H1 (cell line): ENCODE results near the gene NPHP4. TPM values are rescaled to one million over a fixed set of nuclear protein-coding genes. Genes with fewer than 3 reads are reported as not detected.

Source experiments
- CTCF ChIA-PET: fragments of 300-600 bp; sonication (Branson Sonifier 250); formaldehyde crosslinking; loops from one replicate; lab custom pipeline; 2021; ENCODE audit not compliant: partially characterized antibody; lab: Charles Lee
- POLR2A ChIA-PET: fragments of 300-600 bp; sonication (Branson Sonifier 250); formaldehyde crosslinking; loops from one replicate; lab custom pipeline; 2021; ENCODE audit warnings: inconsistent platforms; ENCODE audit not compliant: partially characterized antibody; lab: Charles Lee
- DNase-seq, 2 experiments: peaks; one replicate each; pipeline versions ENCODE4 v3.0.0 to v3.0.0-alpha.2; 2010 to 2022; ENCODE audit warnings: low spot score in 2 of 2, low read depth in 1 of 2, mixed read lengths in 1 of 2
- FAIRE-seq: peaks from 2 replicates; lab custom pipeline; 2011; peaks lifted over from hg19 to GRCh38; lab: Jason Lieb, UNC
- H2AFZ ChIP-seq: 2 replicates; pipeline ENCODE4 v1.8.1; 2012; ENCODE audit warnings: low read length, inconsistent platforms
- H2AK5ac ChIP-seq: 2 replicates; pipeline ENCODE4 v1.6.1; 2013; ENCODE audit warnings: low read depth, low read length
- H2BK120ac ChIP-seq: replicated peaks from 2 replicates; pipeline ENCODE3; 2013; ENCODE audit warnings: low read depth, low read length, inconsistent platforms
- H2BK12ac ChIP-seq: 2 replicates; pipeline ENCODE4 v1.6.1; 2013; ENCODE audit warnings: low read depth, low read length
- H2BK15ac ChIP-seq: 2 replicates; pipeline ENCODE4 v1.6.1; 2013; ENCODE audit warnings: low read length
- H2BK20ac ChIP-seq: 2 replicates; pipeline ENCODE4 v1.6.1; 2013; ENCODE audit warnings: low read length
- H2BK5ac ChIP-seq: 2 replicates; pipeline ENCODE4 v1.6.1; 2013; ENCODE audit warnings: low read depth, low read length
- H3K14ac ChIP-seq: 2 replicates; pipeline ENCODE4 v1.6.1; 2013; ENCODE audit warnings: inconsistent platforms; ENCODE audit not compliant: insufficient read length
- H3K18ac ChIP-seq: 2 replicates; pipeline ENCODE4 v1.6.1; 2013; ENCODE audit warnings: low read length; ENCODE audit errors: extremely low read depth
- H3K23ac ChIP-seq: 2 replicates; pipeline ENCODE4 v1.6.1; 2013; ENCODE audit warnings: inconsistent platforms; ENCODE audit not compliant: insufficient read length
- H3K23me2 ChIP-seq: 2 replicates; pipeline ENCODE4 v1.6.1; 2013; ENCODE audit warnings: low read depth, low read length
- H3K27ac ChIP-seq: 2 replicates; pipeline ENCODE4 v1.6.1; 2011; ENCODE audit warnings: low read depth, low read length, inconsistent platforms
- H3K27me3 ChIP-seq, 4 experiments: replicated peaks in 1 of 4; 1 replicate in 1 of 4; 2 replicates in 3 of 4; pipeline versions ENCODE4 v1.6.1 to v1.8.1; 2011 to 2013; ENCODE audit warnings: low read length in 3 of 4, mild to moderate bottlenecking in 3 of 4, inconsistent platforms in 2 of 4, mixed read lengths in 2 of 4, moderate library complexity in 1 of 4; ENCODE audit not compliant: control insufficient read depth in 3 of 4, insufficient read depth in 3 of 4; ENCODE audit errors: extremely low read depth in 1 of 4
- H3K36me3 ChIP-seq, 4 experiments: 2 replicates each; pipeline versions ENCODE4 v1.6.1 to v1.8.1; 2011 to 2013; ENCODE audit warnings: mild to moderate bottlenecking in 4 of 4, low read length in 3 of 4, moderate library complexity in 2 of 4, control low read depth in 1 of 4, inconsistent platforms in 1 of 4; ENCODE audit not compliant: insufficient read depth in 4 of 4, control insufficient read depth in 2 of 4
- H3K4ac ChIP-seq: replicated peaks from 2 replicates; pipeline ENCODE3; 2013; ENCODE audit warnings: low read length, low read depth, mixed read lengths, inconsistent platforms; ENCODE audit not compliant: insufficient read length
- H3K4me1 ChIP-seq, 4 experiments: replicated peaks in 1 of 4; 1 replicate in 1 of 4; 2 replicates in 3 of 4; pipeline versions ENCODE4 v1.6.1 to v1.8.1; 2011 to 2013; ENCODE audit warnings: low read length in 3 of 4, inconsistent platforms in 2 of 4, mixed read lengths in 1 of 4; ENCODE audit not compliant: insufficient read depth in 4 of 4, control insufficient read depth in 3 of 4
- H3K4me2 ChIP-seq, 2 experiments: 2 replicates each; pipeline versions ENCODE4 v1.6.1 to v1.8.1; 2011 to 2013; ENCODE audit warnings: low read depth in 2 of 2, low read length in 2 of 2, control low read depth in 1 of 2, inconsistent platforms in 1 of 2, mild to moderate bottlenecking in 1 of 2; ENCODE audit not compliant: insufficient read depth in 1 of 2
- H3K4me3 ChIP-seq, 4 experiments: fragments of 200-600, 300-600 bp in 1 of 4; sonication (generic), shearing (Covaris generic), sonication (Bioruptor Twin) in 1 of 4; 2 replicates each; pipeline versions ENCODE4 v1.5.1 to v1.8.1; 2011 to 2016; ENCODE audit warnings: low read length in 4 of 4, low read depth in 3 of 4, control low read depth in 2 of 4, inconsistent platforms in 2 of 4, mild to moderate bottlenecking in 2 of 4, mixed read lengths in 1 of 4, moderate library complexity in 1 of 4; ENCODE audit not compliant: insufficient read depth in 2 of 4; ENCODE audit errors: extremely low read depth in 1 of 4
- H3K56ac ChIP-seq: replicated peaks from 2 replicates; pipeline ENCODE3; 2013; ENCODE audit warnings: low read depth, mild to moderate bottlenecking, mixed read lengths, low read length, inconsistent platforms; ENCODE audit not compliant: insufficient read length
- H3K79me1 ChIP-seq: 2 replicates; pipeline ENCODE4 v1.6.1; 2013; ENCODE audit warnings: low read depth, low read length, control low read depth
- H3K79me2 ChIP-seq, 2 experiments: 2 replicates each; pipeline versions ENCODE4 v1.6.1 to v1.8.1; 2012 to 2013; ENCODE audit warnings: low read length in 2 of 2, mild to moderate bottlenecking in 2 of 2, inconsistent platforms in 1 of 2; ENCODE audit not compliant: insufficient read depth in 2 of 2, control insufficient read depth in 1 of 2
- H3K9ac ChIP-seq, 4 experiments: replicated peaks in 1 of 4; 1 replicate in 1 of 4; 2 replicates in 3 of 4; pipeline versions ENCODE4 v1.6.1 to v1.8.1; 2011 to 2013; ENCODE audit warnings: low read depth in 3 of 4, low read length in 3 of 4, control low read depth in 2 of 4, mild to moderate bottlenecking in 2 of 4, moderate library complexity in 2 of 4, inconsistent platforms in 1 of 4; ENCODE audit errors: extremely low read depth in 1 of 4
- H3K9me3 ChIP-seq, 2 experiments: 2 replicates each; pipeline versions ENCODE4 v1.6.1 to v1.8.1; 2012 to 2013; ENCODE audit warnings: mild to moderate bottlenecking in 2 of 2, moderate library complexity in 2 of 2, control low read depth in 1 of 2, inconsistent platforms in 1 of 2, low read depth in 1 of 2, low read length in 1 of 2, mixed read lengths in 1 of 2; ENCODE audit not compliant: insufficient read depth in 2 of 2
- H4K20me1 ChIP-seq, 2 experiments: replicated peaks in 1 of 2; 2 replicates each; pipeline versions ENCODE3 to v1.8.1; 2011 to 2013; ENCODE audit warnings: inconsistent platforms in 2 of 2, low read length in 2 of 2, mild to moderate bottlenecking in 1 of 2; ENCODE audit not compliant: insufficient read depth in 2 of 2, control insufficient read depth in 1 of 2
- H4K5ac ChIP-seq: 2 replicates; pipeline ENCODE4 v1.6.1; 2013; ENCODE audit warnings: low read length, low read depth, mixed read lengths, inconsistent platforms; ENCODE audit not compliant: insufficient read length
- H4K8ac ChIP-seq: 2 replicates; pipeline ENCODE4 v1.8.0; 2013; ENCODE audit warnings: mild to moderate bottlenecking, moderate library complexity, low read length, inconsistent platforms; ENCODE audit not compliant: insufficient read depth; ENCODE audit errors: extremely low read depth
- H4K91ac ChIP-seq: replicated peaks from 2 replicates; pipeline ENCODE3; 2013; ENCODE audit warnings: low read length, mixed read lengths, inconsistent platforms; ENCODE audit not compliant: insufficient read length
- ASH2L ChIP-seq: fragments of 200-600, 300-600 bp; sonication (generic); IDR thresholded peaks from one replicate; pipeline ENCODE4 v1.7.1; 2017; ENCODE audit warnings: low read length
- CBX8 ChIP-seq: fragments of 300-800, 300-1000 bp; sonication (generic); IDR thresholded peaks from 2 replicates; pipeline ENCODE4 v1.7.1; 2016; ENCODE audit warnings: low read depth, low read length, borderline replicate concordance
- E2F6 ChIP-seq: IDR thresholded peaks from 2 replicates; pipeline ENCODE4 v1.6.1; 2012; ENCODE audit warnings: inconsistent platforms
- GTF2F1 ChIP-seq: IDR thresholded peaks from 2 replicates; pipeline ENCODE4 v1.6.1; 2012; ENCODE audit warnings: low read depth, low read length, improper control_type of control experiment, borderline replicate concordance
- KDM1A ChIP-seq: fragments of 200-600, 300-600 bp; sonication (generic); IDR thresholded peaks from 2 replicates; pipeline ENCODE4 v1.7.1; 2016; ENCODE audit warnings: mild to moderate bottlenecking, low read length, borderline replicate concordance
- MAFK ChIP-seq: IDR thresholded peaks from 2 replicates; pipeline ENCODE4 v1.6.1; 2012; ENCODE audit warnings: low read depth, mild to moderate bottlenecking, improper control_type of control experiment, low read length
- POLR2AphosphoS5 ChIP-seq: IDR thresholded peaks from 2 replicates; pipeline ENCODE4 v1.6.1; 2011; ENCODE audit warnings: low read depth, low read length
- POU5F1 ChIP-seq: IDR thresholded peaks from 2 replicates; pipeline ENCODE4 v1.6.1; 2011; ENCODE audit warnings: low read depth, mild to moderate bottlenecking, low read length, moderate library complexity
- RAD21 ChIP-seq, 2 experiments: IDR thresholded peaks in 1 of 2; conservative IDR thresholded peaks in 1 of 2; 2 replicates each; pipeline ENCODE4 v1.6.1; 2011; ENCODE audit warnings: low read depth in 2 of 2, low read length in 2 of 2, improper control_type of control experiment in 1 of 2, inconsistent platforms in 1 of 2, mild to moderate bottlenecking in 1 of 2, moderate library complexity in 1 of 2
- SIX5 ChIP-seq: IDR thresholded peaks from 2 replicates; pipeline ENCODE4 v1.6.1; 2011; ENCODE audit warnings: mild to moderate bottlenecking, low read depth, low read length
- SP1 ChIP-seq: IDR thresholded peaks from 2 replicates; pipeline ENCODE4 v1.6.1; 2011; ENCODE audit warnings: low read depth, low read length
- SRF ChIP-seq: IDR thresholded peaks from 2 replicates; pipeline ENCODE4 v1.6.1; 2011; ENCODE audit warnings: mild to moderate bottlenecking, low read depth, low read length, moderate library complexity
- TCF12 ChIP-seq: IDR thresholded peaks from 2 replicates; pipeline ENCODE4 v1.6.1; 2011; ENCODE audit warnings: low read depth, mild to moderate bottlenecking, low read length
- YY1 ChIP-seq: IDR thresholded peaks from 2 replicates; pipeline ENCODE4 v1.6.1; 2011; ENCODE audit warnings: low read depth, mild to moderate bottlenecking, low read length
- WGBS, 2 experiments: shearing (Covaris generic) in 1 of 2; methylation state at CpG; one replicate each; pipeline versions ENCODE4 v1.1.6 to v1.1.7; 2013 to 2015; ENCODE audit warnings: low lambda C conversion rate in 2 of 2, mixed read lengths in 2 of 2, inconsistent platforms in 1 of 2, low coverage in 1 of 2, missing lambda C conversion rate in 1 of 2; ENCODE audit not compliant: insufficient replicate concordance in 2 of 2, insufficient coverage in 1 of 2, insufficient read length in 1 of 2; ENCODE audit errors: extremely low coverage in 1 of 2, missing lambda C conversion rate in 1 of 2; 5-methylcytosine and 5-hydroxymethylcytosine counted together
- polyA plus RNA-seq, 7 experiments: library from polyadenylated mRNA; depleted of rRNA in 3 of 7; stranded (reverse) in 5 of 7; unstranded in 2 of 7; fragments of >200 nt in 5 of 7; fragments of 200-250 nt in 2 of 7; gene quantifications; 1 replicate in 5 of 7; 2 replicates in 1 of 7; 4 replicates in 1 of 7; pipeline versions ENCODE4 v1.2.1 to v1.2.3, GENCODE V29; 2011 to 2013; ENCODE audit warnings: missing spikeins in 2 of 7, mixed read lengths in 2 of 7
- total RNA-seq: library from RNA; stranded (reverse); fragmentation: NEBNext Ultra II Directional; extraction: Animal tissue kit (Norgen Biotek cat#: 25700); gene quantifications from 2 replicates; pipeline ENCODE4 v1.2.1, GENCODE V29; 2021

The NPHP4 gene
- total and polyA plus RNA-seq, 2 of the 8 experiments (the other 6 are each of a cell fraction or from before 2014, with no cell fraction given), result 5.8 to 14.0 TPM

GRCh38 chr1:5885471-5886139, 106.6 kb downstream of the NPHP4 start:
- Histone ChIP-seq H4K5ac (no peak overlapping the region), H2AFZ (no peak overlapping the region), H2BK12ac (no peak overlapping the region), H3K56ac (no peak overlapping the region), H3K79me2 (no peaks in the 10 kb centered on the region), H4K20me1 (no peaks in the 10 kb centered on the region), H3K23me2 (no peaks in the 10 kb centered on the region; the same call in 1 of the 2 replicates), H3K18ac (no peak overlapping the region), H4K91ac (no peak overlapping the region), H2BK15ac (no peak overlapping the region), H3K4me3 (no peak overlapping the region), H3K9ac (no peak overlapping the region), H3K4me1 (no peaks in the 10 kb centered on the region), H2BK20ac (no peak overlapping the region), H3K14ac (no peak overlapping the region), H2AK5ac (no peak overlapping the region), H3K36me3 (no peaks in the 10 kb centered on the region; a peak in 2 of 8 replicates), H4K8ac (peak overlapping the region; percentile 18; the same call in 1 of the 2 replicates), H3K27me3 (no peaks in the 10 kb centered on the region), H3K4ac (no peak overlapping the region), H3K23ac (no peak overlapping the region), H2BK5ac (no peak overlapping the region), H3K4me2 (no peak overlapping the region), H3K79me1 (no peaks in the 10 kb centered on the region), H3K9me3 (no peaks in the 10 kb centered on the region), H2BK120ac (no peak overlapping the region), H3K27ac (no peak overlapping the region)
- FAIRE-seq, result no peak
- CTCF ChIA-PET, result interaction anchor here (0.7 to 10.2 kb wide), 10 partner anchors 8 to 140 kb away, joined by 3 to 58 read pairs (median 4); no protein-coding TSS in a partner anchor
- POLR2A ChIA-PET, result no interaction called here
- WGBS, 2 experiments, result 90% methylated on average over 18 of the region's 18 CpGs; no CpG with 5 or more reads in 1 of the 2 experiments
- no peak for DNase-seq
- TF ChIP-seq E2F6, result no peak
- no peak for TF ChIP-seq TCF12
- TF ChIP-seq ASH2L, result no peak
- TF ChIP-seq CBX8, result no peak
- no peak for TF ChIP-seq SRF
- TF ChIP-seq POU5F1, result no peak
- TF ChIP-seq MAFK, result no peak
- TF ChIP-seq YY1, result no peak
- TF ChIP-seq SP1, result no peak
- TF ChIP-seq KDM1A, result no peak
- no peak for TF ChIP-seq GTF2F1
- no peak for TF ChIP-seq POLR2AphosphoS5
- no peak for TF ChIP-seq SIX5
- TF ChIP-seq RAD21 (IDR thresholded peaks at IDR 0.05 in 1 of 2, conservative IDR thresholded peaks at IDR 0.05 in 1 of 2; ENCODE audit: low read depth in 2 of 2, low read length in 2 of 2), result no peak
